ENCODE data around the gene TOX2.

TOX2 gene

DNA sequence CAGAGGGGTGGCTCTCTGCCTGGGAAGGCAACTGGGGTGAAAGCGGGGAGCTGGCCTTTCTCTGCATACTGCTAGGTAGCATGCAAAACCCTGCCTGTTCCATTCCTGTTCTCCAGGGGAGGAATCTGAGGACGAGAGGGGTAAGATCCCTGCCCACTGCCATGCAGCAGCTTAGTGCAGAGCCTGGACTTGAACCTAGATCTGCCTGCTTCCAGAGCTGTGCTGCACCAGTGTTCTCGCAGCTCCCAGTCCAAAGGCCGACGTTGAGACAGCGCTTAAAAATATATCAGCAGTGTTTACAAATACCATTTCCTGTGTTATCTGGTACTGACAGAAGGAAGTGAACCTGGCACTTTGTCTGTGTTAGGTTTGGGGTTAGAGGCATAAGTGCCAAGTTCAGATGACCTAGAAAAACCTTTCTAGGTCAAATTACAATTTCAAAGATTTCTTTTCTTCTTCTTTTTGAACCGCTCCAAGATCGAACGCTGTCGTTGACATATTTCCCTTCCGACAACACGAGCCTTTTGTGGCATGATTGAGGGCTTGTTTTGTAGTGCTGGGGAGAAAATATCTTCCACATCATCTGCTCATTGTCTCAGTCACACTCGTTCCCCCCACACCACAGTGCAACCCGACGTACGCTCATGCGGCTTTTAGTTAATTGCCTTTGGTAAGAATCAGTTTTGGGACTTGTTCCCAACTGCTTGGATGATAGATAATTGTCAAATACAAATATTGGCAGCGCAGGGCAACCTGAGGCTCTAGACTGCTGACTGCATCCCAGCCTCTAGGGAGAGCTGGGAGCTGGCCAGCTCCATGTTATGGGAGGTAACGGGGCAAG lies 44.6 kb downstream of the TOX2 start:
- no peak for DNase-seq
- no peak overlapping the region for H3K27ac Mint-ChIP-seq
- TF ChIP-seq, protein P1, sequence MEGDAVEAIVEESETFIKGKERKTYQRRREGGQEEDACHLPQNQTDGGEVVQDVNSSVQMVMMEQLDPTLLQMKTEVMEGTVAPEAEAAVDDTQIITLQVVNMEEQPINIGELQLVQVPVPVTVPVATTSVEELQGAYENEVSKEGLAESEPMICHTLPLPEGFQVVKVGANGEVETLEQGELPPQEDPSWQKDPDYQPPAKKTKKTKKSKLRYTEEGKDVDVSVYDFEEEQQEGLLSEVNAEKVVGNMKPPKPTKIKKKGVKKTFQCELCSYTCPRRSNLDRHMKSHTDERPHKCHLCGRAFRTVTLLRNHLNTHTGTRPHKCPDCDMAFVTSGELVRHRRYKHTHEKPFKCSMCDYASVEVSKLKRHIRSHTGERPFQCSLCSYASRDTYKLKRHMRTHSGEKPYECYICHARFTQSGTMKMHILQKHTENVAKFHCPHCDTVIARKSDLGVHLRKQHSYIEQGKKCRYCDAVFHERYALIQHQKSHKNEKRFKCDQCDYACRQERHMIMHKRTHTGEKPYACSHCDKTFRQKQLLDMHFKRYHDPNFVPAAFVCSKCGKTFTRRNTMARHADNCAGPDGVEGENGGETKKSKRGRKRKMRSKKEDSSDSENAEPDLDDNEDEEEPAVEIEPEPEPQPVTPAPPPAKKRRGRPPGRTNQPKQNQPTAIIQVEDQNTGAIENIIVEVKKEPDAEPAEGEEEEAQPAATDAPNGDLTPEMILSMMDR (IDR thresholded peaks at IDR 0.05): no peak
- no peak overlapping the region for H3K4me3 Mint-ChIP-seq
- no peaks in the 10 kb centered on the region for H3K36me3 Mint-ChIP-seq (ENCODE audit: low read depth)
- peaks cover 13% of the 10 kb centered on the region for H3K4me1 Mint-ChIP-seq
- H3K27me3 Mint-ChIP-seq (ENCODE audit: low read depth, poor library complexity): peaks cover 13% of the 10 kb centered on the region
- no peaks in the 10 kb centered on the region for H3K9me3 Mint-ChIP-seq

DNA sequence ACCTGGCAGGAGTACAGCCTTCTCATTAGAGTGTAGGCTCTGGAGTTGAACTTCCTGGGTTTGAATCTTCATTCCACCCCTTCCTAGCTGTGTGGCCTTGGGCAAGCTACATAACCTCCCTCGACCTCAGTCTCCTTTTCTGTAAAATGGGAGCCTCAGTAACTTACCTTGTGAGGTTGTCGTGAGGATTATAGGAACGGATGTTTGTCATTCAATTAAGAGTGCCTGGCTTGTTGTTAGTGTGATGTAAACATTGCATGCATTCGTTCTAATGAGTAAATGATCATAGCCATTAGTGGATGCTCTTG lies 45.2 kb downstream of the TOX2 start:
- Mint-ChIP-seq H3K4me3 (no peak overlapping the region), H3K9me3 (no peaks in the 10 kb centered on the region)
- TF ChIP-seq, protein P1 (IDR thresholded peaks at IDR 0.05): no peak

DNA sequence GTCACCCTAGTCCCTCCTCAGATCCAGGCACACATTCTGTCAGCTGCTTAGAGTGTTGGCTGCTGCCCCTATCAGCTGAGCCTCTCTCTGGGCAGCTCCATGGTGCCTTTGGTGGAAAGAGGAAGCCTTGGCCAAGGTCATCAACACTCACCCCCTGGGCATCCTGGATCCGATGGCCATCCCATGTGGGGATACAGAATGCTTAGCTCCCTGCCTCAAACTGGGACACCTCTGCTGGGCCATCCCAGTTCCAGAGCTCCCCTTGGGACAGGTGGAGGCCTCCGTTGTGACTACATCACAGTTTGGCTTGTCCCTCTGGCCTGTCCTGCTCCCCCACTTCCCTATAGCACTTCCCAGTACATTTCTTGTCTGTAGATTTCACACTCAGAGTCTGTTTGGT lies 45.6 kb downstream of the TOX2 start:
- DNase-seq: no peak
- H3K9me3 Mint-ChIP-seq: no peaks in the 10 kb centered on the region
- peaks cover 13% of the 10 kb centered on the region for H3K4me1 Mint-ChIP-seq
- H3K4me3 Mint-ChIP-seq: no peak overlapping the region
- no peaks in the 10 kb centered on the region for H3K36me3 Mint-ChIP-seq (ENCODE audit: low read depth)
- peaks cover 13% of the 10 kb centered on the region for H3K27me3 Mint-ChIP-seq (ENCODE audit: low read depth, poor library complexity)
- H3K27ac Mint-ChIP-seq: no peak overlapping the region
- TF ChIP-seq, protein P1 (IDR thresholded peaks at IDR 0.05): no peak

More for the DNA sequence above, 45.2 kb downstream of the TOX2 start:
- no peaks in the 10 kb centered on the region for H3K36me3 Mint-ChIP-seq (ENCODE audit: low read depth)
- DNase-seq: no peak
- H3K27ac Mint-ChIP-seq: no peak overlapping the region
- peaks cover 13% of the 10 kb centered on the region for H3K27me3 Mint-ChIP-seq (ENCODE audit: low read depth, poor library complexity)
- peaks cover 13% of the 10 kb centered on the region for H3K4me1 Mint-ChIP-seq

DNA sequence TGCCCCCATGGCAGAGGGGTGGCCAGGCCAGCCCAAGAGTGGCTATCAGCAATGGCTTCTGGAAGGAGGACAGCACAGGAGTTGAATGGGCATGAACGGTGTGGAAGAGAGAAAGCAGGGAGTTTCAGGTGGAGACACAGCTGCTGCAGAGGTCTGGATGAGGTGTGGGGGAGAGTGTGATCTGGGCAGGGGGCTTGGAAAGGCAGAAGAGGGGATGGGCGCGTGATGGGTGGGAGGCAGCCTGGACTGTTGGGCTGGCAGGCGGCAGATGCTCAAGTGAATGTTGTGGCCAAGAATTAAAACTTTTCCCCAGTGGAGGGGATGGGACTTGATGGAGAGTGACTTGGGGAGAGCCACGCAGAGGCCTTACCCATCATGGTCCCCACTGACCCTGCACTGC lies 46.5 kb downstream of the TOX2 start:
- Mint-ChIP-seq H3K9me3 (no peaks in the 10 kb centered on the region), H3K36me3 (ENCODE audit: low read depth) (no peaks in the 10 kb centered on the region), H3K27me3 (ENCODE audit: low read depth, poor library complexity) (peaks cover 13% of the 10 kb centered on the region), H3K27ac (no peak overlapping the region), H3K4me1 (peaks cover 13% of the 10 kb centered on the region), H3K4me3 (no peak overlapping the region)
- no peak for DNase-seq
- TF ChIP-seq, protein P1 (IDR thresholded peaks at IDR 0.05): no peak

DNA sequence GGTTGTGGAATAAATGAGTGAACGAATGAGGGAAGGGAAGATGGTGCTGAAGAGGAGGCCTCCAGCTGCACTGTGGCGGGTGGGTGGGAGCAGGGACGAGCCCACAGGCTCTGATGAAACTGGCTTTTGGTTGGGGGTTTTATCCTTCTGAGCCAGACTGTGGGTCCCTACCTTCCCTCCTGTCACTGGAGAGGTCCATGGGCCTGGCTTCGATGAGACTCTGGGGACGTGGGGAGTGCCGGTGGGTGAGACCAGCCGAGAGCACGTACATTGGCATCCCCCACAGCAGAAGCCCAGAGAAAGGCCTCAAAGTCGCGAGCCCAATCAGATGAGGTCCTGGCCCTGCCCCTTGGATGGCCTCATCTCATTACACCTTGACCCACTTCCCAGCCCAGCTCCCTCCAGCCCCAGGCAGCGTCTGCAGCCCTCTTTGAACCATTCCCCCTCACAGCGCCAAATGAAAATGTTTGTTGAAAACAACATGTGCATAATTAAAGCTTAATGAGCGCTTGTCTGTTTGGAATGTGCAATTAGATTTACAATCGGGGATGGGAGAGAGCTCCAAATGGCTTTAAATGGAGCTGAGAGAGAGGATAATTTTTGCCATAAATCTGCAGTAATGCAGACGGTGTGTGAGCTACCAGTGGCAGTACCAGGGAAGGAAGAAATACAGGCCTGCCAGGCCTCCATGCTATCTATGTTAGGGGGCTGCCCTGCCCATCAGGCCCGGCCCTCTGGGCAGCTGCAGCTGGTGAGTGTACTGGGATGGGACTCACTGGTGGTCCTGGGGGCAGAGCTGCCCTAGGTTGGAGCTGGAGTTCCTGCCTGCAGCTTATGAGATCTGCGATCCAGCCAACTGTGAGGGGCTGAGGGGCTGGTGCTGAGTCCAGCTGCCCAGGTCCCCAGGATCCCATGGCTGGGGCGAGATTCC lies 47.2 kb downstream of the TOX2 start:
- no peaks in the 10 kb centered on the region for H3K36me3 Mint-ChIP-seq (ENCODE audit: low read depth)
- H3K27me3 Mint-ChIP-seq (ENCODE audit: low read depth, poor library complexity): peaks cover 11% of the 10 kb centered on the region
- peaks cover 13% of the 10 kb centered on the region for H3K4me1 Mint-ChIP-seq
- TF ChIP-seq, protein P1 (IDR thresholded peaks at IDR 0.05): no peak
- H3K4me3 Mint-ChIP-seq: no peak overlapping the region
- DNase-seq: no peak
- no peak overlapping the region for H3K27ac Mint-ChIP-seq
- no peaks in the 10 kb centered on the region for H3K9me3 Mint-ChIP-seq
